Smooth muscle cell (in vitro differentiated cells): ENCODE results near the gene SPOCK1. TPM values are rescaled to one million over a fixed set of nuclear protein-coding genes. Genes with fewer than 3 reads are reported as not detected.

Source experiments
- DNase-seq: peaks from one replicate; lab custom pipeline; 2025; ENCODE audit not compliant: unreplicated experiment; lab: John Stamatoyannopoulos, UW
- H2AFZ ChIP-seq: fragments of 200-600 bp; sonication (generic); 2 replicates; pipeline ENCODE4 v1.6.0; 2016; ENCODE audit warnings: antibody characterized with exemption, low read depth, mild to moderate bottlenecking
- H3F3A ChIP-seq: fragments of 200-600 bp; sonication (generic); 2 replicates; pipeline ENCODE4 v1.6.0; 2017; ENCODE audit warnings: antibody characterized with exemption, low read depth
- H3K27ac ChIP-seq: fragments of 200-600 bp; sonication (generic); 2 replicates; pipeline ENCODE4 v1.5.1; 2016; ENCODE audit warnings: low read depth, mild to moderate bottlenecking
- H3K27me3 ChIP-seq: fragments of 200-600 bp; sonication (generic); 2 replicates; pipeline ENCODE4 v1.6.1; 2016; ENCODE audit warnings: low read depth, mild to moderate bottlenecking
- H3K36me3 ChIP-seq: fragments of 200-600 bp; sonication (generic); 2 replicates; pipeline ENCODE4 v1.5.1; 2016; ENCODE audit warnings: low read depth
- H3K4me1 ChIP-seq: fragments of 200-600 bp; sonication (generic); 2 replicates; pipeline ENCODE4 v1.5.1; 2016; ENCODE audit warnings: low read depth
- H3K4me2 ChIP-seq: fragments of 200-600 bp; sonication (generic); 2 replicates; pipeline ENCODE4 v1.6.0; 2016; ENCODE audit warnings: mild to moderate bottlenecking
- H3K4me3 ChIP-seq: fragments of 200-600 bp; sonication (generic); 2 replicates; pipeline ENCODE4 v1.5.1; 2016; ENCODE audit warnings: mild to moderate bottlenecking
- H3K79me2 ChIP-seq: fragments of 200-600 bp; sonication (generic); 2 replicates; pipeline ENCODE4 v1.6.0; 2016; ENCODE audit warnings: low read depth, mild to moderate bottlenecking
- H3K9ac ChIP-seq: fragments of 200-600 bp; sonication (generic); 2 replicates; pipeline ENCODE4 v1.6.0; 2016; ENCODE audit warnings: low read depth
- H3K9me3 ChIP-seq: fragments of 200-600 bp; sonication (generic); replicated peaks from 2 replicates; pipeline ENCODE4 v1.5.1; 2016; ENCODE audit warnings: low read depth
- H4K20me1 ChIP-seq: fragments of 200-600 bp; sonication (generic); 2 replicates; pipeline ENCODE4 v1.6.0; 2016; ENCODE audit warnings: low read depth
- CTCF ChIP-seq: fragments of 200-600 bp; sonication (generic); IDR thresholded peaks from 2 replicates; pipeline ENCODE4 v1.5.1; 2017; ENCODE audit warnings: borderline replicate concordance, mild to moderate bottlenecking, antibody characterized with exemption; ENCODE audit not compliant: insufficient read depth, poor library complexity, severe bottlenecking
- WGBS: methylation state at CpG from one replicate; pipeline ENCODE4 v1.1.7; 2016; ENCODE audit warnings: low lambda C conversion rate; 5-methylcytosine and 5-hydroxymethylcytosine counted together
- polyA plus RNA-seq: library from polyadenylated mRNA; unstranded; fragments of >200 nt; fragmentation: Nextera tagmentation; extraction: Ambion mirVana; gene quantifications from 2 replicates; pipeline ENCODE4 v1.2.1, GENCODE V29; 2016
- total RNA-seq: library from RNA; depleted of rRNA; stranded (reverse); fragments of >200 nt; gene quantifications from 2 replicates; pipeline ENCODE4 v1.2.3, GENCODE V29; 2014

SPOCK1 gene
- total and polyA plus RNA-seq, 2 experiments from 2014 or later = 56.2 to 80.0 TPM

DNA sequence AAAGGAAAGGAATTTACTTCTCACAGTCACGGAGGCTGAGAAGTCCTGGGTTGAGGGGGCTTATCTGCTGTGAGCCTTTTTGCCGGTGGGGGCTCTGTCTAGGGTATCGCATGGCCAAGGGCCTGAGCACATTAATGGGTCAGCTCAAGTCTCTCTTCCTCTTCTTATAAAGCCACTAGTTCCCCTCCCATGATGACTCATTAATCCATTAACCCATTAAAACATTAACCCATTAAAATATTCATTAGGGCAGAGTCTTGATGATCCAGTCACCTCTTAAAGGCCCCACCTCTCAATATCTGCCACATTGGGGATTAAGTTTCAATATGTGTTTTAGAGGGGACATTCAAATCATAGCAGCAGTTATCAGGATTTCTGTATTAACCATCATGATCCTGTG lies 406.3 kb downstream of the SPOCK1 start:
- Histone ChIP-seq H2AFZ (no peak overlapping the region), H3F3A (no peaks in the 10 kb centered on the region), H3K4me2 (no peak overlapping the region), H3K4me3 (no peak overlapping the region), H3K9ac (no peak overlapping the region), H3K36me3 (no peaks in the 10 kb centered on the region), H4K20me1 (no peaks in the 10 kb centered on the region), H3K9me3 (no peaks in the 10 kb centered on the region), H3K4me1 (peaks cover 2% of the 10 kb centered on the region), H3K27me3 (no peaks in the 10 kb centered on the region), H3K27ac (no peak overlapping the region), H3K79me2 (no peaks in the 10 kb centered on the region)
- 64% methylated on average over 3 of the region's 3 CpGs for WGBS
- no peak for TF ChIP-seq CTCF
- no peak for DNase-seq

DNA sequence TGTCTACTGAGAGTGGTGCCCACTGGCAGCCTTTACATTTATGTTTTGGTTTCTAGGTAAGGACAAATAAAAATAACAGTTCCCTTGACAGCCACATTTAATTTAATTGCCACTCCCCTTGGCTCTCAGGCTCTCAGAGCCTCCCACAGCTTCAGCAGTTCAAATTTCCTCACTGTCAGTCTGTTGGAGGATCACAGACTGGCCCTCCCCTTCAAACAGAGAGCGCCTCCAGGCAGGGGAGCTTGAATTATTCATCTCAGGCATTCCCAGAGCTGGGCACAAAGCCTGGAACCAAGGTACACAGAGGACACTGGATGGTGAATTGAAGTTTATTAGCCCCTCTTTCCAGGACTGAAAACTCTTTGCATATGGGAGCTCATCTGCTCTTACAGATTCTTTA lies 407.7 kb downstream of the SPOCK1 start:
- Histone ChIP-seq H3K4me1 (peaks cover 2% of the 10 kb centered on the region), H3K4me3 (no peak overlapping the region), H3K9ac (no peak overlapping the region), H2AFZ (no peak overlapping the region), H3K27me3 (no peaks in the 10 kb centered on the region), H3K9me3 (no peaks in the 10 kb centered on the region), H3K36me3 (no peaks in the 10 kb centered on the region), H3K4me2 (no peak overlapping the region), H3K79me2 (no peaks in the 10 kb centered on the region), H3K27ac (no peak overlapping the region), H4K20me1 (no peaks in the 10 kb centered on the region), H3F3A (no peaks in the 10 kb centered on the region)
- WGBS = 78% methylated on average over 1 of the region's 1 CpG
- no peak for TF ChIP-seq CTCF
- no peak for DNase-seq

DNA sequence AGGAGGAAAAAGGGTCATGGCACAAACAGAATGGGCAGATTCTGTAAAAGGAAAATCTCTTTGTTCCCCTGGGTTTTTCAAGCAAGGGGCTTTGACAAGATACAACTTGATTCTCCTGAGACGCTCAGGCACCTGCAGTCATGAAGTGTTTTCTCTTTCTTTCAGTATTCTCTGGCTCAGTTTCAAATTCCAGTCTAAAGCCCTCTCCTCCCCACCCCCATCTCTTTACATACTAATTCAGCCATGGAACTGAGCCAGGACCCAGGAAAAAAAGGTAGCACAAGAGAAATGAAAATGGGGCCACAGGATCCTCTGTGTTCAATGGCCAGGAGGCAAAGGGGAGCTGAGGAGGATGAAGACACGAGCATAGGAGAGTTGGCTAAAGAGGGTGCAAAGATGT lies 408.4 kb downstream of the SPOCK1 start:
- no peaks in the 10 kb centered on the region for H3K36me3 ChIP-seq
- no peaks in the 10 kb centered on the region for H3K79me2 ChIP-seq
- no peak overlapping the region for H3K4me3 ChIP-seq
- DNase-seq = no peak
- H3K27me3 ChIP-seq = no peaks in the 10 kb centered on the region
- no peaks in the 10 kb centered on the region for H3K9me3 ChIP-seq
- TF ChIP-seq CTCF = no peak
- H2AFZ ChIP-seq = no peak overlapping the region
- no peaks in the 10 kb centered on the region for H4K20me1 ChIP-seq
- WGBS = 87% methylated on average over 2 of the region's 2 CpGs
- H3K4me1 ChIP-seq = peaks cover 2% of the 10 kb centered on the region
- H3F3A ChIP-seq = no peaks in the 10 kb centered on the region
- no peak overlapping the region for H3K9ac ChIP-seq
- H3K27ac ChIP-seq = no peak overlapping the region
- no peak overlapping the region for H3K4me2 ChIP-seq

DNA sequence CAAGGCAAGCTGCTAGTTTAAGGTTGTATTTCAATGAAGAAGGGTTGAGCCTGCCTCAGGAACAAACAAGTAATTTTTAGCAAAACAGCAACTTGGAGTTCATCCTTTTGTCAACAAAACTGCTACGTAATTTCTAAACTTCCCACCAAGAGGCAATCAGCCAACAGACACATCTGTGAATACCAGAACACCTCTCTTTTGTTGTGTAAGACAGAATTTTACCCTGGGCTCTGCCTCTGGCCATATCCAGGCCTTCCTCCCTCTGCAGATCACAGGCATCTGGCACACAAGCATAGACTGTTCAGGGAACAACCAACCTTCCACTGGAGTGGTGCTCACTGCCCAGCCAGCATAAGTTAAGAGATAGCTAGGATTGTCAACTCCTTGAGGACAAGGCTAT lies 409.0 kb downstream of the SPOCK1 start:
- no peak overlapping the region for H3K27ac ChIP-seq
- H3K27me3 ChIP-seq = no peaks in the 10 kb centered on the region
- H3K9ac ChIP-seq = no peak overlapping the region
- H3K4me2 ChIP-seq = no peak overlapping the region
- H2AFZ ChIP-seq = no peak overlapping the region
- H3K9me3 ChIP-seq = no peaks in the 10 kb centered on the region
- no peak for TF ChIP-seq CTCF
- H3K4me3 ChIP-seq = no peak overlapping the region
- DNase-seq = no peak
- H4K20me1 ChIP-seq = no peaks in the 10 kb centered on the region
- H3K79me2 ChIP-seq = no peaks in the 10 kb centered on the region
- no peaks in the 10 kb centered on the region for H3F3A ChIP-seq
- peaks cover 2% of the 10 kb centered on the region for H3K4me1 ChIP-seq
- no peaks in the 10 kb centered on the region for H3K36me3 ChIP-seq
- WGBS = 77% methylated on average over 1 of the region's 1 CpG
